SH-SY5Y (cell line): Measurements from ENCODE around the gene KLHL26.

Source experiments
- GATA2 ChIP-seq: IDR thresholded peaks from 2 replicates; pipeline ENCODE4 v1.6.1; 2011; ENCODE audit warnings: mild to moderate bottlenecking, low read depth, low read length
- GATA3 ChIP-seq: IDR thresholded peaks from 2 replicates; pipeline ENCODE4 v1.6.1; 2011; ENCODE audit warnings: low read depth, mild to moderate bottlenecking, low read length, moderate library complexity

The KLHL26 gene

DNA sequence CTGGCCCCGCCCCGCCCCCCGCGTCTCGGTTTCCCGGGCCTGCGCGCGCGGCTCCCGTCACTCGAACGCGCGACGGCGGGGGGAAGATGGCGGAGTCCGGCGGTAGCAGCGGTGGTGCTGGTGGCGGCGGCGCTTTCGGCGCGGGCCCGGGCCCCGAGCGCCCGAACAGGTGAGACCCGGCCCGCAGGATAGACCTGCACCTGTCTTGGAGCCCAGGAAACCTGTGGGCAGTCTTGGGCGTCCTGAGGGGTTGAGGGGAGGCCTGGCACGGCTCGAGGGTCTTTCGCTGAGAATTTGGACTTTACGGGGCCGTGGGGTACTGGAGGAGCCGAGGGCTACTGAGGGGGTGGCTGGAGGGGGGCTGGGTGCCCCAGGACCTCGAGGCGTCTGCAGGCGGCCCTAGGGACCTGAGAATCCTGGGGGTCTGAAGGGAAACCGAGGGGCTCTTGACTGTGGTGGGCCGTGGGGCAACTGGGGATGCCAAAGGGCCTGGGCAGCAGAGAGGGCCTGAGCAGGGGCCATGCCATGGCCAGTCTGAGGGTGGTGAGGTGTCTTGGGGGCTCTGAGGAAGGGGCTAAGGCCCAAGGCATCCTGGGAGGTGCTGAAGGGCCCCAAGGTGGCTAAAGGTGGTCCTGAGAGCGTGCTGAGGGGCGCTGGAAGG lies at the start of gene KLHL26:
Gene KLHL26 (plus strand): TSS at position 60 of the 661 bp plus-strand sequence. CDS start 27 bp downstream, at position 87.
- no peak for TF ChIP-seq GATA3
- no peak for TF ChIP-seq GATA2

DNA sequence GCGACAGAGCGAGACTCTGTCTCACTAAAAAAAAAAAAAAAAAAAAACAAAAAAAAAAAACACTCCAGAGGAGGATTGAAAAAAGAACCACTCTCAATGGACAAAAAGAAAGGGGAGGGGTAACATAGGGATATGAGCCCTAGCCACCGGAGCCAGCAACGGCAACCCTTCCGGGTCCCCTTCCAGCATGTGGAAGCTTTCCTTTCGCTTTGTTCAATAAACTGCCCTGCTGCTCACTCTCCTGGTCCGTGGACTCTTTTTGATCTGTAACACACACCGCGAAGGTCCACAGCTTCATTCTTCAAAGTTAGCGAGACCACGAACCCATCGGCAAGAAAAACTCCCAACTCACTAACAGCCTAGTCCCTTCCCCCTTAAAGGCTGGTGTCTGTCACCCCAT lies 49.3 kb upstream of the KLHL26 start:
- no peak for TF ChIP-seq GATA2
- no peak for TF ChIP-seq GATA3

GRCh38 chr19:18587962-18588610 lies 48.7 kb upstream of the KLHL26 start:
- TF ChIP-seq GATA3 (no peak), GATA2 (no peak)

DNA sequence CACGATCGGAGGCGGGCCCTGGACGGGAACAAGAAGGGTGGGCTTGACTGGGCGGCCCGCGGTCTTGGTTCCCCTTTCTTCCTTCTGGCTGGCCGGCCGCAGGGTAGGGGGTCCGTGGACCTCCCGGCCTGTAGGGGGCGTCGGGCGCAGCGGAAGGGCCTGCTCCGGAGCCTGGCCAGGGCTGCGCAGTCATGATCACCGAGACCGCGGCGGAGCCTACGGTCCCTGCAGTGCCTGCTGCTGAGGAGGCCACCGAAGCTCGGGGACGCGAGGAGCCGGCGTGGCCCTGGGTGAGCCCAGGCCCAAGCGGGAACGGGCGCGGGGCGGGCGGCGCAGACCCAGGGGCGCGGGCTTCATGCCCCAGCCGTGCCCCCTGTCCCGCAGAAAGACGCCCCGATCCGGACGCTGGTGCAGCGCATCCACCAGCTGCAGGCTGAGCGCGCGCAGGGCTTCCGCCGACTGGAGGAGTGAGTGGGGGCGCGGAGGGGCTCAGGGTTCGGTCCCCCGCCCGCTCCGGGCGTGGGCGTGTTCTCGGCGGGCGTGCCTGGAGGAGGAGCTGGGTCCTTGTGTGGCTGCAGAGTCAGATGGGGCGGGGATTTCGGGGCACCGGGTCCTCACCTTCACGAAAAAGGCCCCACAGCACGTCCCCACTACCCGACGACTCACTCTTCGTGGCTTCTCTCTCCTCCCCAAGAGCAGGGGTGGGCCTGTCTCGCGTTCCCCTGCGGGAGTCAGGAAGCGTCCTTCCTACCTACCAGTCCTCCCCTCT lies 48.0 kb upstream of the KLHL26 start, which contains the start of gene REX1BD:
Gene REX1BD (plus strand): TSS at position 188 of the 769 bp plus-strand sequence. CDS start 4 bp downstream, at position 192.
- TF ChIP-seq GATA2 (no peak), GATA3 (no peak)

- TF ChIP-seq GATA3 (no peak), GATA2 (no peak)
These were observed 47.2 kb upstream of the KLHL26 start for GRCh38 chr19:18589380-18590272.

DNA sequence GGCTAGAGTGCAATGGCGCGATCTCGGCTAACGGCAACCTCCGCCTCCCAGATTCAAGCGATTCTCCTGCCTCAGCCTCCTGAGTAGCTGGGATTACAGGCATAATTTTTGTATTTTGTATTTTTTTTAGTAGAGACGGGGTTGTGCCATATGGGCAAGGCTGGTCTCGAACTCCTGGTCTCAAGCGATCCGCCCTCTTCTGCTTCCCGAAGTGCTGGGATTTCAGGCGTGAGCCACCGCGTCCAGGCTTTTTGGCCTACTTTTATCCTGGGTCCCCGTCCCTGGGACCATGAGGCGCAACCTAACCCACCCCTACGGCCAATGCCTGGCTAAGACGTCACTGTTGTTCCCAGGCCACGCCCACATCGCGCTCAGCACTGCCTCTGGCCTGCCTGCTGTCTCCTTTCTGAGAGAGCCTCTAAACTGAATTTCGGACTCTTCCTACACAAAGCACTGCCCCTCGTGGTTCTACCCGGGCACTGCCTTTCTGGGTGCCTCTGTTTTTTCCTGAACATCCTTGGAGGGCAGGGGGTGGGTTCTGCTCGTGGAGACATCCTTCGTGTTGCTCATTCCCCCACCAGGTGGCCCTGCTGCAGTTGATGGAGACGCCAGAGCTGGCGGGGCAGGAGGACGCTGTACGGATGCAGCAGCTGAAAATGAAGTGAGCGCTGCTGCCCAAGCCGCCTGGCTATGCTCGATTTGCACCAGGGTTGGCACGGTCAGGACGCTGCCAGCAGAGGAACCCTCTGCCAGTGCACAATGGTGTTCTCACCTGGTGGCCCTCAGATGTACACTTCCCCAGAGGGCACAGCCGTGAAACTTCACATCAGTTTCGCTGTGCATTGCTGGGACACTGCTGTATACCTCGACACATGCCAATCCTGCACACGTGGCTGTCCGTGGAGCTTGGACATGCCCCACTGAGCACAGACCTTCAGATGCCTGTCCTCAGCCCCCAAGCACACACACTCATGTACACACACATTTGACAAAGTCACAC lies 46.3 kb upstream of the KLHL26 start:
- TF ChIP-seq GATA3, result no peak
- TF ChIP-seq GATA2, result no peak

DNA sequence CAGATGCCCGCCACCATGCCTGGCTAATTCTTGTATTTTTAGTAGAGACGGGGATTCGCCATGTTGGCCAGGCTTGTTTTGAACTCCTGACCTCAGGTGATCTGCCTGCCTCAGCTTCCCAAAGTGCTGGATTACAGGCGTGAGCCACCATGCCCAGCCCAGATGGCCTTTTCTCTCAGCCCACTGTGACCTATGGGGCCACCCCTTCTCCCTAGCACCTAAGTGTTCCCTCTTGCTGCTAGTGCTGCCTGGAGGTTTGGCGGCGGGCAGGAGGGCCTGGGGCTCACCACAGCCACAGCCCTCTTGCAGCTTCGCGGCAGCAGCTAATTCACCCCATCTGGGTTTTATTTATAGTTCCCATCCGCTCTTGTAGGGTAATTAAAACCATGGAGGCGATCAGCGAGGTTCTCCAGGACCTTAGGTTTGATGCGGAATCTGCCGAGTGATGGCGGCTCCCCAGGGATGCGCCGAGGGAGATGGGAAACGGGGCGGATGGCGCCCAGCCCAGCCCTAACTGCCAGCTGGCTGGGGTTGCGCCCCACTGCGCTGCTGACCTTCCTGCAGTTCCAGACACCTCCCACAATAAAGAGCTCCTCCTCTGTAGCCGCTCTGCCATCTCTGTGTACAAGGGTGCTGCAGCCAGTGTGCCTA lies 45.0 kb upstream of the KLHL26 start:
- TF ChIP-seq GATA3, result no peak
- no peak for TF ChIP-seq GATA2

DNA sequence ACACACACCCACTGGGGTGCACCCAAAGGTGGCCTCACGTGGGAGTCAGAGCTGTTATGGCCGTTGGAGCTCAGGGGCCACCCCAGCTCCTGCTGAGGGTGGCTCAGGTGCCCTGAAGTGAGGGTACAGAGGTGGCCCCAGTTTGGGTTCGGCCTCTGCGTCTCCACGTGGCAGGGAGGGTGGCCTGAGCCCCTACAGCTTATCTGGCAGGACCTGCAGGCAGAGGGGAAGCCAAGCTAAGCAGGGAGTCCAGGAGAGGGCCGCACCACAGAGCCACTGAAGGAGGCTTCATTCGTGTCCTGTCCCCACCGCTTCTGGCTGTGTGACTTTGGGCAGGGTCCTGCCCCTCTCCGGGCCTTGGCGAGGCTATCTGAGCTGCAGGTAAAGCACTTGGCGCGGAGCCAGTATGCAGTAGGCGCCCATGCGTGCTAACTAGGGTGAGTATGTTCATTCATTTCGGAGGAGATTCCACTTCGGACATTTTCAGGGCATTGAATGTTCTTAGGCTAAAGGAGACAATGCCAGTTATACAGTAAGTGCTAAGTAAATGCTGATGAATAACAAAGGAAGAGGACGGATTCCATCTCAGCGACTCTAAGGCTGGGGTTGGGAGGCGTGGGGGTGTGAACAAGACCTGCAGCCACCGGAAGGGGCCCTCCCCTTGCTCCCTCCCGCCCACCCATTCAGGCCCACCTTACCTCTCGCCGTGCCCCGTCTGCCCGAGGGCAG lies 43.3 kb upstream of the KLHL26 start:
- TF ChIP-seq GATA2 (no peak), GATA3 (no peak)

DNA sequence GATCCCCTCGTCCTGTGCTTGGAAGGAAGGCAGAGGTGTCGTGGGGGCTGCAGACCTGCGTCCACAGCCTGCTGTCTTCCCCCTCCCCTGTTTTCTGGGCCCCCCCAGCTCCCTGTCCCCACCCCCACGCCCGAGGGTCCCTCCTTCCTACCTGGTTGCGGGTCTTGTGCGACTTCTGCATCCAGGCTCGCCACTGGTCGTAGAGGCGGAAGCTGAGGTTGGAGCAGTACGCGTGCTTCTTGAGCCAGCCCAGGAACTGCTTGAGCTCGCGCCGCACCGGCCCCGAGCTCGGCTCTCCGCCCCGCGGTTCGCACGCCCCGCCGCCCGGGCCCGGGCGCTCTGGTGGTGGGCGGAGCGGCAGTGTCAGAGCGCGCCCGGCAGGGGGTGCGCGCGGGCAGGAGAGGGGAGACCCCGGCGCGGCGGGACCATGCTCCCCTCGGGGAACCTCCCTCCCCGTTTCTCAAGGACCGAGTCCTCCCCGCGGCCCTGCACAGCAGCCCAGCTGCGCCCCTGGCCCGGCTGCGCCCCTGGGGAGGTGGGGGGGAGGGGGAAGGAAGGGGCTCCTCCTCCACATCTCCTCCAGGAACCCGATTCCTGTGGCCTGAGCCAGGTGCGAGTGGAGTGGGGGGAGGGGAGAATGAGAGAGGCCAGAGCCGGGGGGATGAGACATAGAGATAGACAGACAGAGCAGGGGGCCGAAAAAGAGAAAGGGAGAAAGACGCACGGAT lies 42.6 kb upstream of the KLHL26 start:
- TF ChIP-seq GATA2 (no peak), GATA3 (no peak)

DNA sequence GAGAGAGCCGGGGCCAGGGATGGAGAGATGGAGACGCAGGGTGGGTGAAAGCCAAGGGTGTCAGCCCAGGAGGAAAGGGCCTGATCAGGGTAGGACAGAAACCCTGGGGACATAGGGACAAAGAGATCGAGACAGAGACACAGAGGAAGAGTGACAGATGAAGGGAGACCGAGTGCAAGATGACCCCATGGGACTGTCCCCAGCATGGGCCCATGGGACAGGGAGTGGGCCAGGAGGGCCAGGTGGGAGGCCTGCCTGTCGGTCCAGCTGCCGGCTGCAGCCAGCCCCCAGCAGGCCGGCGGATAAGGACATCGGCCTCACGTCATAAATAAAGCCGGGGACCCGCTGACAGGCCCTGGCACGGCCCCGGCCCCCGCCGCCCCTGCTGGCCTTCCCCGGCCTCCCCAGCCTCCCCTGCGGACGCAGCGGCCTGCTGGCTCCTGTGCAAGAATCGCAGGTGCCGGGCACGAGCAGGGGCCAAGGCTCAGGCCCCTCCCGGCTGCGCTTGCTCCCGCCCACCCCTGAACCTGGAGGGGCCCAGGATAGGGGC lies 41.9 kb upstream of the KLHL26 start:
- TF ChIP-seq GATA2, result no peak
- TF ChIP-seq GATA3, result no peak

DNA sequence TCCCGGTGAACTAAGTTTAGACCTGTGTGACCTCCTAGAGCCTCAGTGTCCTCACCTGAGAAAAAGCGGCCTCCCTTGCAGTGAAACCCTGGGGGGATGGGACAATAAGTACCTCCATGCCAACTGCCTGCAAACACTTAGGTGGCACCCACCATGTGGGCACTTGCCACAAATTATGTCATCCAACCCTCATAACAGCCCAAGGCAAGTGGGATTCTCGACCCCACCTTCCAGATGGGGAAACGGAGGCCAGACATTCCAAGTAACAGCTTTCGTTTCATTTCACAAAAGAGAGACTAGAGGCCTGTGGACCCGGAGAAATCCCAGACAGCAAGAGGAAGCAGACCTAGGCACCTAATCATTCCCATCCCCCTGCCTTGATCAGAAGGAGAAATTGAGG lies 41.4 kb upstream of the KLHL26 start:
- TF ChIP-seq GATA2 (no peak), GATA3 (no peak)
